ENCODE data around the gene WDR1.

WDR1 gene

DNA sequence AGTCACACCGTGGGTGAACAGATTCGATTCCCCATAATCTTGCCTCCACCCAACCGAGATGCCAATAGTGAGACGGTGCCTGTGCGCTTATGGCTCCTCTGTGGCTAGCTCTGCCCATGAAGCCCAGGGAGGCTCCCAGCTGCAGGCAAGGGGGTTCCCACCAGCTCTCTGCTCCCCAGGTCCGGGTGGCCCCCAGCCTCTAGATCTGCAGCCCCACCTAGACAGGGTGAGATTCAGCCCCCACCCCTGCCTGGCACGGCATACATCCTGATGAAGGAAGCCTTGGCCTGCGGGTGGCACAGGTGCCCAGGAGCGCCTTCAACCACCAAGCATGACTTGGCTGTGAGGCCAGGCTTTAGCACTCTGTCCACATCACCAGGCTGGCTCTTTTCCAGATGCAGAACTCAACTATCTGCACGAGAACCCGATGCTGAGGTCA, 40.6 kb downstream of the WDR1 start:
- ATAC-seq: no peak
- TF ChIP-seq ZNF8 (CRISPR knock-in tag; IDR thresholded peaks at IDR 0.05) (no peak), ZC3H10 (CRISPR knock-in tag; IDR thresholded peaks at IDR 0.05) (no peak), ESRRG (CRISPR knock-in tag; IDR thresholded peaks at IDR 0.05) (no peak), SNAI2 (CRISPR knock-in tag; IDR thresholded peaks at IDR 0.05) (no peak), ARNTL (CRISPR knock-in tag; IDR thresholded peaks at IDR 0.05; ENCODE audit: borderline replicate concordance, low read depth) (no peak), PPARA (CRISPR knock-in tag; IDR thresholded peaks at IDR 0.05; ENCODE audit: borderline replicate concordance) (no peak), ISL1 (CRISPR knock-in tag; IDR thresholded peaks at IDR 0.05) (no peak), TCF4 (CRISPR knock-in tag; IDR thresholded peaks at IDR 0.05; ENCODE audit: borderline replicate concordance) (no peak), TOX (CRISPR knock-in tag; IDR thresholded peaks at IDR 0.05; ENCODE audit: borderline replicate concordance) (no peak), GLIS3 (CRISPR knock-in tag; IDR thresholded peaks at IDR 0.05) (no peak), OSR1 (CRISPR knock-in tag; IDR thresholded peaks at IDR 0.05) (no peak)
- TF ChIP-seq, protein P1, sequence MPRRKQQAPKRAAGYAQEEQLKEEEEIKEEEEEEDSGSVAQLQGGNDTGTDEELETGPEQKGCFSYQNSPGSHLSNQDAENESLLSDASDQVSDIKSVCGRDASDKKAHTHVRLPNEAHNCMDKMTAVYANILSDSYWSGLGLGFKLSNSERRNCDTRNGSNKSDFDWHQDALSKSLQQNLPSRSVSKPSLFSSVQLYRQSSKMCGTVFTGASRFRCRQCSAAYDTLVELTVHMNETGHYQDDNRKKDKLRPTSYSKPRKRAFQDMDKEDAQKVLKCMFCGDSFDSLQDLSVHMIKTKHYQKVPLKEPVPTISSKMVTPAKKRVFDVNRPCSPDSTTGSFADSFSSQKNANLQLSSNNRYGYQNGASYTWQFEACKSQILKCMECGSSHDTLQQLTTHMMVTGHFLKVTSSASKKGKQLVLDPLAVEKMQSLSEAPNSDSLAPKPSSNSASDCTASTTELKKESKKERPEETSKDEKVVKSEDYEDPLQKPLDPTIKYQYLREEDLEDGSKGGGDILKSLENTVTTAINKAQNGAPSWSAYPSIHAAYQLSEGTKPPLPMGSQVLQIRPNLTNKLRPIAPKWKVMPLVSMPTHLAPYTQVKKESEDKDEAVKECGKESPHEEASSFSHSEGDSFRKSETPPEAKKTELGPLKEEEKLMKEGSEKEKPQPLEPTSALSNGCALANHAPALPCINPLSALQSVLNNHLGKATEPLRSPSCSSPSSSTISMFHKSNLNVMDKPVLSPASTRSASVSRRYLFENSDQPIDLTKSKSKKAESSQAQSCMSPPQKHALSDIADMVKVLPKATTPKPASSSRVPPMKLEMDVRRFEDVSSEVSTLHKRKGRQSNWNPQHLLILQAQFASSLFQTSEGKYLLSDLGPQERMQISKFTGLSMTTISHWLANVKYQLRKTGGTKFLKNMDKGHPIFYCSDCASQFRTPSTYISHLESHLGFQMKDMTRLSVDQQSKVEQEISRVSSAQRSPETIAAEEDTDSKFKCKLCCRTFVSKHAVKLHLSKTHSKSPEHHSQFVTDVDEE (CRISPR knock-in tag; IDR thresholded peaks at IDR 0.05): no peak
- TF ChIP-seq, protein P2, sequence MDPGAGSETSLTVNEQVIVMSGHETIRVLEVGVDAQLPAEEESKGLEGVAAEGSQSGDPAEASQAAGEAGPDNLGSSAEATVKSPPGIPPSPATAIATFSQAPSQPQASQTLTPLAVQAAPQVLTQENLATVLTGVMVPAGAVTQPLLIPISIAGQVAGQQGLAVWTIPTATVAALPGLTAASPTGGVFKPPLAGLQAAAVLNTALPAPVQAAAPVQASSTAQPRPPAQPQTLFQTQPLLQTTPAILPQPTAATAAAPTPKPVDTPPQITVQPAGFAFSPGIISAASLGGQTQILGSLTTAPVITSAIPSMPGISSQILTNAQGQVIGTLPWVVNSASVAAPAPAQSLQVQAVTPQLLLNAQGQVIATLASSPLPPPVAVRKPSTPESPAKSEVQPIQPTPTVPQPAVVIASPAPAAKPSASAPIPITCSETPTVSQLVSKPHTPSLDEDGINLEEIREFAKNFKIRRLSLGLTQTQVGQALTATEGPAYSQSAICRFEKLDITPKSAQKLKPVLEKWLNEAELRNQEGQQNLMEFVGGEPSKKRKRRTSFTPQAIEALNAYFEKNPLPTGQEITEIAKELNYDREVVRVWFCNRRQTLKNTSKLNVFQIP (CRISPR knock-in tag; IDR thresholded peaks at IDR 0.05; ENCODE audit: borderline replicate concordance, low read depth): no peak

DNA sequence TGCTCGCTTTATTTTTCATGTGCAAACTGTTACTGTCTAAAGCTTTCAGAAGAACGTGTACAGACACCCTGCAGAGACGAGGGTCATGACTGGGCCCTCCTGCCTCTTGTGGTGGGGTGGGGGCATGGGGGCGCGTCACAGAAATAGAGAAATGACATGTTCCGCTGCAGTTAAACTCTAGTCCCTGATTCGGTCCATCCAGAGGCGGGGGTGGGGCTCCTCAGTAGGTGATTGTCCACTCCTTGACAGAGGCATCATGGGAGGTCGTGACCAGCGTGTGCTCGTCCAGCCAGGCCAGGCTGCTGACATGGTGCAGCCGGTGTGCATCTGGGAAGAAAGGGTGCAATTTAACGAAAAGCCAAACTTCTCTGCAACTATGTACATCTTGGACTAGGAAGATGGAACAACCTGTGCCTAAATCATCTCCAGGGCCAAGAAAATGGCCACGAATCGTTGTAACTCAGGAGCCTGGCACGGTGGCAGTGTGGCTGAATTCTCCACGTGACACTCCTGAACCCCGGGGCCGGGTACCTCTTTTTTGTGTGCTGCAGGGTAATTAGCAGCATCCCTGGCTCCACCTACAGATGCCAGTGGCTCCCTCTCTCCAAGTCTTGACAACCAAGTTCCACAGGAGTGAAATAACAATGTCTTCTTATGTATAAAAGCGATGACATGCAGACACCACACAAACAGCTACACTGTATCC, 41.3 kb downstream of the WDR1 start:
- ATAC-seq: no peak
- TF ChIP-seq BACH2 (CRISPR knock-in tag; IDR thresholded peaks at IDR 0.05; ENCODE audit: borderline replicate concordance): no peak
- no peak for TF ChIP-seq OSR1 (CRISPR knock-in tag; IDR thresholded peaks at IDR 0.05)
- TF ChIP-seq, protein P3, sequence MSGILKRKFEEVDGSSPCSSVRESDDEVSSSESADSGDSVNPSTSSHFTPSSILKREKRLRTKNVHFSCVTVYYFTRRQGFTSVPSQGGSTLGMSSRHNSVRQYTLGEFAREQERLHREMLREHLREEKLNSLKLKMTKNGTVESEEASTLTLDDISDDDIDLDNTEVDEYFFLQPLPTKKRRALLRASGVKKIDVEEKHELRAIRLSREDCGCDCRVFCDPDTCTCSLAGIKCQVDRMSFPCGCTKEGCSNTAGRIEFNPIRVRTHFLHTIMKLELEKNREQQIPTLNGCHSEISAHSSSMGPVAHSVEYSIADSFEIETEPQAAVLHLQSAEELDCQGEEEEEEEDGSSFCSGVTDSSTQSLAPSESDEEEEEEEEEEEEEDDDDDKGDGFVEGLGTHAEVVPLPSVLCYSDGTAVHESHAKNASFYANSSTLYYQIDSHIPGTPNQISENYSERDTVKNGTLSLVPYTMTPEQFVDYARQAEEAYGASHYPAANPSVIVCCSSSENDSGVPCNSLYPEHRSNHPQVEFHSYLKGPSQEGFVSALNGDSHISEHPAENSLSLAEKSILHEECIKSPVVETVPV (CRISPR knock-in tag; IDR thresholded peaks at IDR 0.05): no peak
- TF ChIP-seq RARB (CRISPR knock-in tag; IDR thresholded peaks at IDR 0.05): no peak
- TF ChIP-seq ZFP3 (CRISPR knock-in tag; IDR thresholded peaks at IDR 0.05): no peak
- TF ChIP-seq CSDC2 (CRISPR knock-in tag; IDR thresholded peaks at IDR 0.05): no peak
- no peak for TF ChIP-seq GLIS3 (CRISPR knock-in tag; IDR thresholded peaks at IDR 0.05)
- TF ChIP-seq, protein P4, sequence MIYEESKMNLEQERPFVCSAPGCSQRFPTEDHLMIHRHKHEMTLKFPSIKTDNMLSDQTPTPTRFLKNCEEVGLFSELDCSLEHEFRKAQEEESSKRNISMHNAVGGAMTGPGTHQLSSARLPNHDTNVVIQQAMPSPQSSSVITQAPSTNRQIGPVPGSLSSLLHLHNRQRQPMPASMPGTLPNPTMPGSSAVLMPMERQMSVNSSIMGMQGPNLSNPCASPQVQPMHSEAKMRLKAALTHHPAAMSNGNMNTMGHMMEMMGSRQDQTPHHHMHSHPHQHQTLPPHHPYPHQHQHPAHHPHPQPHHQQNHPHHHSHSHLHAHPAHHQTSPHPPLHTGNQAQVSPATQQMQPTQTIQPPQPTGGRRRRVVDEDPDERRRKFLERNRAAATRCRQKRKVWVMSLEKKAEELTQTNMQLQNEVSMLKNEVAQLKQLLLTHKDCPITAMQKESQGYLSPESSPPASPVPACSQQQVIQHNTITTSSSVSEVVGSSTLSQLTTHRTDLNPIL (CRISPR knock-in tag; IDR thresholded peaks at IDR 0.05; ENCODE audit: low read depth): no peak
- TF ChIP-seq ZFP30 (CRISPR knock-in tag; IDR thresholded peaks at IDR 0.05): no peak
- TF ChIP-seq, protein P1 (CRISPR knock-in tag; IDR thresholded peaks at IDR 0.05): no peak

DNA sequence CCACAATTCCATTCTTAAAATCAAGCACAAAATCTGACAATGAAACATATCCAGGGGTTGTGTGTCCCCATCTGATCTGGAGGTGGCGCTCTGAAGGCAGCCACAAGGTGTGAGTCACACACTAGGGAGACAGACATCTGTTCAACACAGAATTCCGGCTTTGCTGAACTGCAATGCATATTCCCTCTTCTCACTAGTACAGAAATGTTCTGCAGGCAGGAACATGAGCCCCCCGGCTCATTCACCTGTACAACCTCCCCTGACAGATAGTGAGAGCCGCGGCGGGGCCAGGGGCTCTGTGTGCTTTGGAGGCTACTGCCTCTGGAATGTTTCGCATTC, 41.9 kb downstream of the WDR1 start:
- peak; percentile 79 for ATAC-seq
- TF ChIP-seq, protein P2 (CRISPR knock-in tag; IDR thresholded peaks at IDR 0.05; ENCODE audit: borderline replicate concordance, low read depth): no peak
- TF ChIP-seq CSDC2 (CRISPR knock-in tag; IDR thresholded peaks at IDR 0.05) (no peak), ISL1 (CRISPR knock-in tag; IDR thresholded peaks at IDR 0.05) (no peak), ZC3H10 (CRISPR knock-in tag; IDR thresholded peaks at IDR 0.05) (no peak), RARB (CRISPR knock-in tag; IDR thresholded peaks at IDR 0.05) (no peak), ESRRG (CRISPR knock-in tag; IDR thresholded peaks at IDR 0.05) (no peak), ZNF70 (CRISPR knock-in tag; IDR thresholded peaks at IDR 0.05) (no peak), GLIS3 (CRISPR knock-in tag; IDR thresholded peaks at IDR 0.05) (no peak), ZFP3 (CRISPR knock-in tag; IDR thresholded peaks at IDR 0.05) (no peak), OSR1 (CRISPR knock-in tag; IDR thresholded peaks at IDR 0.05) (no peak), TOX (CRISPR knock-in tag; IDR thresholded peaks at IDR 0.05; ENCODE audit: borderline replicate concordance) (no peak), ZNF8 (CRISPR knock-in tag; IDR thresholded peaks at IDR 0.05) (no peak)
- TF ChIP-seq, protein P5, sequence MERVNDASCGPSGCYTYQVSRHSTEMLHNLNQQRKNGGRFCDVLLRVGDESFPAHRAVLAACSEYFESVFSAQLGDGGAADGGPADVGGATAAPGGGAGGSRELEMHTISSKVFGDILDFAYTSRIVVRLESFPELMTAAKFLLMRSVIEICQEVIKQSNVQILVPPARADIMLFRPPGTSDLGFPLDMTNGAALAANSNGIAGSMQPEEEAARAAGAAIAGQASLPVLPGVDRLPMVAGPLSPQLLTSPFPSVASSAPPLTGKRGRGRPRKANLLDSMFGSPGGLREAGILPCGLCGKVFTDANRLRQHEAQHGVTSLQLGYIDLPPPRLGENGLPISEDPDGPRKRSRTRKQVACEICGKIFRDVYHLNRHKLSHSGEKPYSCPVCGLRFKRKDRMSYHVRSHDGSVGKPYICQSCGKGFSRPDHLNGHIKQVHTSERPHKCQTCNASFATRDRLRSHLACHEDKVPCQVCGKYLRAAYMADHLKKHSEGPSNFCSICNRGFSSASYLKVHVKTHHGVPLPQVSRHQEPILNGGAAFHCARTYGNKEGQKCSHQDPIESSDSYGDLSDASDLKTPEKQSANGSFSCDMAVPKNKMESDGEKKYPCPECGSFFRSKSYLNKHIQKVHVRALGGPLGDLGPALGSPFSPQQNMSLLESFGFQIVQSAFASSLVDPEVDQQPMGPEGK (CRISPR knock-in tag; IDR thresholded peaks at IDR 0.05; ENCODE audit: borderline replicate concordance): no peak
